GM23248 (cell line): ENCODE data around the gene KRT12. TPM values are rescaled to one million over a fixed set of nuclear protein-coding genes. Genes with fewer than 3 reads are reported as not detected.

Experiments used
- DNase-seq: peaks from one replicate; pipeline ENCODE4 v3.0.0-alpha.2; 2015
- H2AFZ ChIP-seq: fragments of 200-600 bp; sonication (generic); 2 replicates; pipeline ENCODE4 v1.6.1; 2016; ENCODE audit warnings: antibody characterized with exemption
- H3F3A ChIP-seq: fragments of 200-600 bp; sonication (generic); 2 replicates; pipeline ENCODE4 v1.6.1; 2016; ENCODE audit warnings: mild to moderate bottlenecking, antibody characterized with exemption, mixed run types; ENCODE audit not compliant: insufficient read depth
- H3K27ac ChIP-seq: fragments of 200-600 bp; sonication (generic); 2 replicates; pipeline ENCODE4 v1.5.1; 2016; ENCODE audit warnings: mild to moderate bottlenecking
- H3K27me3 ChIP-seq: fragments of 200-600 bp; sonication (generic); replicated peaks from 2 replicates; pipeline ENCODE4 v1.6.1; 2016; ENCODE audit warnings: mild to moderate bottlenecking; ENCODE audit not compliant: insufficient read depth
- H3K36me3 ChIP-seq: fragments of 200-600 bp; sonication (generic); 2 replicates; pipeline ENCODE4 v1.6.1; 2016; ENCODE audit warnings: low read depth, mild to moderate bottlenecking
- H3K4me1 ChIP-seq: fragments of 200-600 bp; sonication (generic); 2 replicates; pipeline ENCODE4 v1.6.1; 2016; ENCODE audit warnings: mild to moderate bottlenecking; ENCODE audit not compliant: insufficient read depth
- H3K4me2 ChIP-seq: fragments of 200-600 bp; sonication (generic); one replicate; pipeline ENCODE4 v1.6.1; 2016; ENCODE audit warnings: mild to moderate bottlenecking; ENCODE audit not compliant: unreplicated experiment
- H3K4me3 ChIP-seq: fragments of 200-600 bp; sonication (generic); 2 replicates; pipeline ENCODE4 v1.5.1; 2016; ENCODE audit warnings: mild to moderate bottlenecking
- H3K79me2 ChIP-seq: fragments of 200-600 bp; sonication (generic); 2 replicates; pipeline ENCODE4 v1.6.1; 2016; ENCODE audit warnings: mild to moderate bottlenecking; ENCODE audit not compliant: insufficient read depth
- H3K9ac ChIP-seq: fragments of 200-600 bp; sonication (generic); 2 replicates; pipeline ENCODE4 v1.6.1; 2016; ENCODE audit warnings: mild to moderate bottlenecking
- H3K9me2 ChIP-seq: fragments of 200-600 bp; sonication (generic); 2 replicates; pipeline ENCODE4 v1.6.1; 2016; ENCODE audit warnings: mixed run types, mild to moderate bottlenecking, moderate library complexity; ENCODE audit not compliant: insufficient read depth
- H3K9me3 ChIP-seq: fragments of 200-600 bp; sonication (generic); one replicate; pipeline ENCODE4 v1.6.1; 2017; ENCODE audit warnings: low read depth
- H4K20me1 ChIP-seq: fragments of 200-600 bp; sonication (generic); 2 replicates; pipeline ENCODE4 v1.6.0; 2016; ENCODE audit not compliant: insufficient read depth
- EZH2 ChIP-seq: fragments of 200-600 bp; sonication (generic); IDR thresholded peaks from 2 replicates; pipeline ENCODE4 v1.6.1; 2018; ENCODE audit warnings: antibody characterized with exemption, mild to moderate bottlenecking; ENCODE audit not compliant: insufficient read depth, poor library complexity, severe bottlenecking
- EZH2phosphoT487 ChIP-seq: fragments of 200-600 bp; sonication (generic); IDR thresholded peaks from 2 replicates; pipeline ENCODE4 v1.6.1; 2018; ENCODE audit warnings: antibody characterized with exemption, moderate library complexity, mild to moderate bottlenecking, low read depth; ENCODE audit not compliant: insufficient read depth
- WGBS, 2 experiments: methylation state at CpG; one replicate each; pipeline ENCODE4 v1.1.6; 2015 to 2017; ENCODE audit warnings: low lambda C conversion rate in 2 of 2, low coverage in 1 of 2; ENCODE audit errors: missing lambda C conversion rate in 2 of 2; 5-methylcytosine and 5-hydroxymethylcytosine counted together
- in situ Hi-C: fragments of 300-500 bp; cut with MboI; formaldehyde crosslinking; loops from 2 replicates; pipeline ENCODE4 v1.15.0; 2020
- polyA plus RNA-seq: library from polyadenylated mRNA; unstranded; fragments of >200 nt; fragmentation: Nextera tagmentation; extraction: Ambion mirVana; gene quantifications from 2 replicates; pipeline ENCODE4 v1.2.1, GENCODE V29; 2016
- total RNA-seq: library from RNA; depleted of rRNA; stranded (reverse); fragments of >200 nt; shearing (Covaris generic); gene quantifications from 2 replicates; pipeline ENCODE4 v1.2.3, GENCODE V29; 2014

The KRT12 gene
- total and polyA plus RNA-seq, 2 experiments from 2014 or later: not detected

GRCh38 chr17:40883626-40884334 lies 16.8 kb upstream of the KRT12 start:
- no peak for TF ChIP-seq EZH2phosphoT487
- no peak for TF ChIP-seq EZH2
- Histone ChIP-seq H3K9ac (no peak overlapping the region), H4K20me1 (no peaks in the 10 kb centered on the region), H3F3A (no peaks in the 10 kb centered on the region), H2AFZ (no peak overlapping the region), H3K79me2 (no peaks in the 10 kb centered on the region), H3K27me3 (0 out of 2 replicates have a peak, but pooled peaks cover 4% of the 10 kb centered on the region), H3K4me1 (no peaks in the 10 kb centered on the region), H3K9me3 (no peaks in the 10 kb centered on the region), H3K4me3 (no peak overlapping the region), H3K9me2 (no peaks in the 10 kb centered on the region), H3K27ac (no peak overlapping the region), H3K4me2 (no peak overlapping the region), H3K36me3 (no peaks in the 10 kb centered on the region)
- no peak for DNase-seq
- WGBS, 2 experiments: 83 to 84% methylated on average over 7 of the region's 7 CpGs
- in situ Hi-C loops: no loop called here

DNA sequence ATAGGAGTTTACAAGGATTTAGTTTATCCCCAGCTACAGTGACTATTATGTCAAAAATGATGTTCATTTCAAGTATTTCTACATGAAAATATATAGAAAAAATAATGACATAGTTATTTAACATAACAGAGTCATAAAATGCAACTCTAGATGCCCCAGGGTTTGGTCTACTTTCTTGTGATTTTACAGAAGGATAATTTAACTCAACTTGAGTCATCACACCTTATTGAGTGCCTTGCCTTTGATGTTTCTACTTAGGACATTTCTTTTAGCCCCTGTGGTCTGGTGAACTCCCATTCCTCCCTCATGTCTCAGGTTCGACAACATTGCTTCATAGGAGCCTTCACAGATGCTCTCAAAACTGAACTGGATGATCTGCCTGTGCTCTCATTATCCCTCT lies 16.0 kb upstream of the KRT12 start:
- Histone ChIP-seq H4K20me1 (no peaks in the 10 kb centered on the region), H3K4me2 (no peak overlapping the region), H2AFZ (no peak overlapping the region), H3K4me1 (no peaks in the 10 kb centered on the region), H3K4me3 (no peak overlapping the region), H3K9me3 (no peaks in the 10 kb centered on the region), H3K27me3 (no peaks in the 10 kb centered on the region), H3K36me3 (no peaks in the 10 kb centered on the region), H3K27ac (no peak overlapping the region), H3K9me2 (no peaks in the 10 kb centered on the region), H3K9ac (no peak overlapping the region), H3F3A (no peaks in the 10 kb centered on the region), H3K79me2 (no peaks in the 10 kb centered on the region)
- TF ChIP-seq EZH2phosphoT487 (no peak), EZH2 (no peak)
- in situ Hi-C loops: no loop called here
- 82 to 93% methylated on average over 1 of the region's 1 CpG for WGBS, 2 experiments
- no peak for DNase-seq

GRCh38 chr17:40879026-40879425 lies 12.0 kb upstream of the KRT12 start:
- DNase-seq: no peak
- TF ChIP-seq EZH2phosphoT487 (no peak), EZH2 (no peak)
- H3K9ac ChIP-seq: no peak overlapping the region
- peaks cover under 1% of the 10 kb centered on the region; the same call in 1 of the 2 replicates for H3F3A ChIP-seq
- no peak overlapping the region for H2AFZ ChIP-seq
- no peak overlapping the region for H3K27ac ChIP-seq
- peaks cover 3% of the 10 kb centered on the region for H3K4me1 ChIP-seq
- H3K4me2 ChIP-seq: no peak overlapping the region
- in situ Hi-C loops: no loop called here
- 83 to 88% methylated on average over 1 of the region's 1 CpG for WGBS, 2 experiments
- no peaks in the 10 kb centered on the region for H3K9me2 ChIP-seq
- no peaks in the 10 kb centered on the region for H3K79me2 ChIP-seq
- H4K20me1 ChIP-seq: no peaks in the 10 kb centered on the region
- H3K9me3 ChIP-seq: no peaks in the 10 kb centered on the region
- H3K27me3 ChIP-seq: no peaks in the 10 kb centered on the region
- no peaks in the 10 kb centered on the region for H3K36me3 ChIP-seq
- H3K4me3 ChIP-seq: no peak overlapping the region

- Histone ChIP-seq H3K27ac (no peak overlapping the region), H3K9me3 (no peaks in the 10 kb centered on the region), H4K20me1 (no peaks in the 10 kb centered on the region), H3F3A (peaks cover 8% of the 10 kb centered on the region; the same call in 1 of the 2 replicates), H2AFZ (no peak overlapping the region), H3K27me3 (no peaks in the 10 kb centered on the region), H3K4me2 (no peak overlapping the region), H3K9me2 (no peaks in the 10 kb centered on the region), H3K79me2 (no peaks in the 10 kb centered on the region), H3K9ac (no peak overlapping the region), H3K4me3 (no peak overlapping the region), H3K36me3 (no peaks in the 10 kb centered on the region), H3K4me1 (peaks cover 13% of the 10 kb centered on the region)
- 78 to 79% methylated on average over 9 of the region's 9 CpGs for WGBS, 2 experiments
- DNase-seq: no peak
- TF ChIP-seq EZH2: no peak
- TF ChIP-seq EZH2phosphoT487: no peak
- in situ Hi-C loops: no loop called here
Observed at GRCh38 chr17:40878044-40878443, 11.0 kb upstream of the KRT12 start.
